HepG2 (cell line): ENCODE results near the gene TBC1D24. TPM values are rescaled to one million over a fixed set of nuclear protein-coding genes. Genes with fewer than 3 reads are reported as not detected.
A peak's percentile ranks its signal among the peaks of the same experiment; 100 is the strongest.

Experiments used
- ETS1 ChIP-seq: sonication (generic); formaldehyde crosslinking; IDR thresholded peaks from 2 replicates; pipeline ENCODE4 v1.4.0; 2020; ENCODE audit warnings: missing genetic modification reagents
- IKZF5 ChIP-seq: IDR thresholded peaks from 2 replicates; pipeline ENCODE4 v1.6.1; 2018; ENCODE audit warnings: missing genetic modification reagents, mild to moderate bottlenecking, missing compliant biosample characterization
- MAFG ChIP-seq: sonication (generic); formaldehyde crosslinking; IDR thresholded peaks from 2 replicates; pipeline ENCODE4 v1.5.1; 2020; ENCODE audit warnings: mild to moderate bottlenecking, missing genetic modification reagents
- PLSCR1 ChIP-seq: sonication (generic); formaldehyde crosslinking; IDR thresholded peaks from 2 replicates; pipeline ENCODE4 v1.5.0; 2020; ENCODE audit warnings: missing genetic modification reagents, mild to moderate bottlenecking, borderline replicate concordance
- SIN3A ChIP-seq: IDR thresholded peaks from 2 replicates; pipeline ENCODE4 v1.6.1; 2011; ENCODE audit warnings: low read depth, mild to moderate bottlenecking, control low read depth, low read length, borderline replicate concordance
- TIGD3 ChIP-seq: sonication (generic); formaldehyde crosslinking; IDR thresholded peaks from 2 replicates; pipeline ENCODE4 v1.5.1; 2020; ENCODE audit warnings: mild to moderate bottlenecking, missing genetic modification reagents, borderline replicate concordance
- U2AF1 ChIP-seq: fragments of 200-400 bp; formaldehyde crosslinking; optimal IDR thresholded peaks from 2 replicates; pipeline ENCODE3; 2017; ENCODE audit warnings: mild to moderate bottlenecking, low read depth, low read length
- ZBTB44 ChIP-seq: sonication (generic); formaldehyde crosslinking; IDR thresholded peaks from 2 replicates; pipeline ENCODE4 v1.4.0; 2020; ENCODE audit warnings: missing genetic modification reagents
- ZNF235 ChIP-seq: sonication (generic); formaldehyde crosslinking; IDR thresholded peaks from 2 replicates; pipeline ENCODE4 v1.8.1; 2023; ENCODE audit warnings: mild to moderate bottlenecking, missing genetic modification reagents, borderline replicate concordance
- ZNF253 ChIP-seq: sonication (generic); formaldehyde crosslinking; IDR thresholded peaks from 2 replicates; pipeline ENCODE4 v1.8.0; 2022; ENCODE audit warnings: mild to moderate bottlenecking, missing genetic modification reagents, borderline replicate concordance
- ZNF264 ChIP-seq: sonication (generic); formaldehyde crosslinking; IDR thresholded peaks from 2 replicates; pipeline ENCODE4 v1.4.0; 2020; ENCODE audit warnings: missing genetic modification reagents
- ZNF280D ChIP-seq: sonication (generic); formaldehyde crosslinking; IDR thresholded peaks from 2 replicates; pipeline ENCODE4 v1.5.1; 2020; ENCODE audit warnings: mild to moderate bottlenecking, missing genetic modification reagents
- ZNF343 ChIP-seq: sonication (generic); formaldehyde crosslinking; IDR thresholded peaks from 2 replicates; pipeline ENCODE4 v1.4.0; 2020; ENCODE audit warnings: mild to moderate bottlenecking, missing genetic modification reagents
- ZNF496 ChIP-seq: sonication (generic); formaldehyde crosslinking; IDR thresholded peaks from 2 replicates; pipeline ENCODE4 v1.8.1; 2023; ENCODE audit warnings: mild to moderate bottlenecking, moderate library complexity, missing genetic modification reagents; ENCODE audit not compliant: insufficient replicate concordance
- ZNF703 ChIP-seq: sonication (generic); formaldehyde crosslinking; IDR thresholded peaks from 2 replicates; pipeline ENCODE4 v1.5.1; 2020; ENCODE audit warnings: missing genetic modification reagents, mild to moderate bottlenecking, moderate library complexity, borderline replicate concordance
- ZNF782 ChIP-seq: sonication (generic); formaldehyde crosslinking; IDR thresholded peaks from 2 replicates; pipeline ENCODE4 v1.4.0; 2020; ENCODE audit warnings: missing genetic modification reagents, mild to moderate bottlenecking, borderline replicate concordance
- polyA plus RNA-seq, 8 experiments: library from polyadenylated mRNA; depleted of rRNA in 3 of 8; stranded (reverse) in 7 of 8; unstranded in 1 of 8; fragments of >200 nt; fragmentation: Illumina TruSeq in 4 of 8; extraction: Trizol in 4 of 8; gene quantifications; 2 replicates each; pipeline versions ENCODE4 v1.2.1 to v1.2.3, GENCODE V29; 2011 to 2016; ENCODE audit warnings: low read depth in 4 of 8, missing spikeins in 1 of 8, mixed read lengths in 1 of 8; ENCODE audit not compliant: insufficient read depth in 1 of 8
- total RNA-seq, 5 experiments: library from RNA; depleted of rRNA; stranded (reverse); fragments of >200 nt; fragmentation: Illumina TruSeq; extraction: Trizol; gene quantifications; 2 replicates each; pipeline ENCODE4 v1.2.3, GENCODE V29; 2016; ENCODE audit warnings: low read depth in 1 of 5

TBC1D24 gene
- total and polyA plus RNA-seq, 2 of the 13 experiments (the other 11 are each of a cell fraction or from before 2014, with no cell fraction given), result 7.7 to 13.7 TPM

- TF ChIP-seq PLSCR1 (no peak), MAFG (no peak), ZNF253 (no peak), ZNF264 (no peak), U2AF1 (peak; percentile 48), ZBTB44 (CRISPR knock-in tag) (no peak), ZNF496 (CRISPR knock-in tag) (no peak), TIGD3 (CRISPR knock-in tag) (no peak), ZNF235 (no peak), SIN3A (no peak; the same call in 1 of the 2 replicates), ZNF280D (CRISPR knock-in tag) (peak; percentile 2; the same call in 1 of the 2 replicates), ETS1 (CRISPR knock-in tag) (no peak), ZNF703 (CRISPR knock-in tag) (no peak), ZNF782 (CRISPR knock-in tag) (no peak), ZNF343 (CRISPR knock-in tag) (no peak), IKZF5 (CRISPR knock-in tag) (no peak)
Observed at GRCh38 chr16:2513405-2514332, 38.7 kb downstream of the TBC1D24 start, which contains the start of gene ATP6V0C (continued).
